T-helper 17 cell (primary cell): ENCODE results near the gene GRAMD4. TPM values are rescaled to one million over a fixed set of nuclear protein-coding genes. Genes with fewer than 3 reads are reported as not detected.
A peak's percentile ranks its signal among the peaks of the same experiment; 100 is the strongest.

ENCODE experiments used
- ATAC-seq: fragments of 150-1000 bp; cut with Tn5 transposase; 2 replicates; pipeline ENCODE4 v1.10.0; 2021; ENCODE audit warnings: mild to moderate bottlenecking, moderate library complexity
- DNase-seq, 3 donors: peaks; one replicate each; pipeline versions ENCODE4 v3.0.0 to v3.0.0-alpha.2; 2020 to 2021
- H3K9me3 ChIP-seq: one replicate; pipeline ENCODE4 v1.7.0; 2013; ENCODE audit warnings: low read length, mild to moderate bottlenecking; ENCODE audit not compliant: control insufficient read depth, poor library complexity, severe bottlenecking
- H3K27ac Mint-ChIP-seq: one replicate; pipeline ENCODE4 v1.8.0; 2022; ENCODE audit warnings: mild to moderate bottlenecking, moderate library complexity, mixed read lengths
- H3K27me3 Mint-ChIP-seq: one replicate; pipeline ENCODE4 v1.8.0; 2022; ENCODE audit warnings: mixed read lengths
- H3K36me3 Mint-ChIP-seq: one replicate; pipeline ENCODE4 v1.8.0; 2022; ENCODE audit warnings: low read depth, mixed read lengths
- H3K4me1 Mint-ChIP-seq: one replicate; pipeline ENCODE4 v1.8.0; 2022; ENCODE audit warnings: mild to moderate bottlenecking, mixed read lengths
- H3K4me3 Mint-ChIP-seq: one replicate; pipeline ENCODE4 v1.8.0; 2022; ENCODE audit warnings: mild to moderate bottlenecking, moderate library complexity, mixed read lengths
- total RNA-seq, 4 donors: library from RNA in 2 of 4; stranded (reverse) in 2 of 4; gene quantifications; one replicate each; pipeline ENCODE4 v1.2.3 and lab custom pipeline; 2022 to 2026

GRAMD4 gene
- total RNA-seq, 2 donors from 2014 or later = 14.2 to 14.5 TPM

DNA sequence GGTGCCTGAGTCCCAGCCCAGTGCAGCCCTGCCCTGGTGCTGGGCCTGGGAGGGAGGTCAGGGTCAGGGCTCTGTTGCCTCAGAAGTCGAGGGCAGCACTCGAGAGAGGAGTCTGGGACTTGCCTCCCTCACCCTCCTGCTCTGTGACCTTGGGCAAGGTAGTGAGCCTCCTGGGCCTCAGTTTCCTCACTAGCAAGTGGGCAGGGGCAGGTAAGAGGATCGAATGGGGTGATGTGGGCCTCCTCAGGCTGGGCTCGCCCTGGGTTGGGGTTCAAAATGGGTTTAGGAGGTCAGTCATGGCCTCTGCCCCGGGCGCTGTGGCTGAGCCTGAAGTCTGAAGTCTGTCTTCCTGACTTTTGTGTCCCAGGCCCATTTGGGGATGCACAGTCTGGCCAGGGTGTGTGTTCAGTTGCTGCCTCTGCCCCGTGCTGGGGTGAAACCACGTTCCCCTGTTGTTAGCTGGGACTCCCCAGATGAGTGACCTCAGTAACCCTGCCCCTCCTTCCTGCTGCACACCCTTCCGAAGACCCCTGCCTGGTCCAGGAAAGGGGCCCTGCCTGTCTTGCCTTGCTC lies 41.8 kb upstream of the GRAMD4 start:
- H3K36me3 Mint-ChIP-seq = peaks cover 2% of the 10 kb centered on the region
- H3K27ac Mint-ChIP-seq = no peak overlapping the region
- peak overlapping the region; percentile 94 for H3K4me3 Mint-ChIP-seq
- ATAC-seq = no peak
- DNase-seq = no peak
- no peaks in the 10 kb centered on the region for H3K9me3 ChIP-seq
- no peaks in the 10 kb centered on the region for H3K27me3 Mint-ChIP-seq
- H3K4me1 Mint-ChIP-seq = peaks cover 21% of the 10 kb centered on the region

DNA sequence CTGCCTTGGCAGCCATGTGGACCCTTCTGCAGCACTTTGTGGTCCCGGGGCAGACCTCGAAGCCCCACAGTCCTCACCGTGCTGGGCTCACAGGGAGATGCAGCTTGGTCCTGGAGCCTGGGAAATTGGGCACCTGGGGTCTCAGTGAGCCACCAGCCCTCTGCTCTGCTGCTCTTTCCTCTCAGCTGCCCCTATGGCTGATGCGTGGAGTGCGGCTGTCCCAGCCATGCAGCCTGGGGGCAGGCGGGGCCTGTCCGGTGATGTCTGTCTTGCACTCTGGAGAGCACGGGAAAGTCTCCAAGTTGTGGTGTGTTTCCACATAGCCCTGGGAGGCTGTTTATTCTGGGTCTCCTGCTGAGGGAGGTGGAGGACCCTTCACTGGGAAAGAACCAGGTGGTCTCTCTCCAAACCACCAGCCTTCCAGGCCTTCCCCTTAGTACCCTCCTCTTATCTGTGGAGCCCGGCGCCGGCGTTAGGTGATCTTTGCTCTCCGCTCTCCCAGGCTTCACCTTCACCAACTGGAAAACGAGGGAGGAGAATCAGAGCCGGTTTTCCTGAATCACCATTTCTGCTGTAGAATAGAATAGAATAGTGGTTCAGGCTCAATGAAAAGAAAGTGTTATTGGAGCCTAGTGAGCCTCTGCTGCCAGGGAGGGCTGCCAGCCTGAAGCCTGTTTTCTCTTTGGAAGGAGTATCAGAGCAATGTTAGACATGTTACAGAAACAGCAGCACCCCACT lies 41.2 kb upstream of the GRAMD4 start:
- H3K27ac Mint-ChIP-seq = peak overlapping the region; percentile 69
- peaks cover 2% of the 10 kb centered on the region for H3K36me3 Mint-ChIP-seq
- ATAC-seq = no peak
- H3K4me3 Mint-ChIP-seq = peak overlapping the region; percentile 94
- H3K4me1 Mint-ChIP-seq = peaks cover 21% of the 10 kb centered on the region
- H3K9me3 ChIP-seq = no peaks in the 10 kb centered on the region
- H3K27me3 Mint-ChIP-seq = no peaks in the 10 kb centered on the region
- DNase-seq = no peak

DNA sequence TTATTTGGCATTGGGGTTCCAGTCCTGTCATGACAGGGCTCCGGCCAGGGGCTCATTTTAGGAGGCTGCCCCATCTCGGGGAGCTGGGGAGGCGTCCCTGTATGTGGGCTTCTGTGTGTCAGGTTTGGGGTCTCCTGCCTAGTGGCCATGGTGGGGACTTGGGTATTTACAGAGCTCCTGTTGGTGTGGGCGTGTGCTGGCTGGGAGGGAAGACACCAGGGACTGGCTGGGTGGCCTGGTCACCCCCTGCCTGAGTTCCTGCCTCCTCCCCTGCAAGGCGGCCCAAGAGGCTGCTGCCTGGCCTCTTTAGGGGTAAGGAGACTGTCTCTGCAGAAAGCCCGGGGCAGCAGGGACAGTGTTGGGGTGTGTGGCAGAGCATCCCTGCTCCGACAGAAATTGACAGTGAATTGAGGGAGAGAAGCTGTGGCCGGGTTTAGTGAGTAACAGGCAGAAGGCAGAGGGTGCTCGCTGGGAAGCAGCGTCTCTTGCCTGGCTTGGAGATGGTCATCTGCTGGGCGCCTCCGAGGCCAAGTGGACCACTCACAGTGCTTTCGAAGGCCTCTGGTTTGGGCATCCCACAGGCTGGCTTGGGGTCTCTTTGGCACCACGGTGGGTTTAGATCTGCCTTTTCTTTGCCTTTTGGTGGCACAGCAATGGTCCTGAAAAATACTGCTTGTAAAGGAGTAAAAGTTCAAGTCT lies 40.3 kb upstream of the GRAMD4 start:
- peak overlapping the region; percentile 94 for H3K4me3 Mint-ChIP-seq
- no peaks in the 10 kb centered on the region for H3K27me3 Mint-ChIP-seq
- H3K36me3 Mint-ChIP-seq = peaks cover 2% of the 10 kb centered on the region
- ATAC-seq = no peak
- no peaks in the 10 kb centered on the region for H3K9me3 ChIP-seq
- peak overlapping the region; percentile 69 for H3K27ac Mint-ChIP-seq
- peaks cover 21% of the 10 kb centered on the region for H3K4me1 Mint-ChIP-seq
- DNase-seq = no peak

DNA sequence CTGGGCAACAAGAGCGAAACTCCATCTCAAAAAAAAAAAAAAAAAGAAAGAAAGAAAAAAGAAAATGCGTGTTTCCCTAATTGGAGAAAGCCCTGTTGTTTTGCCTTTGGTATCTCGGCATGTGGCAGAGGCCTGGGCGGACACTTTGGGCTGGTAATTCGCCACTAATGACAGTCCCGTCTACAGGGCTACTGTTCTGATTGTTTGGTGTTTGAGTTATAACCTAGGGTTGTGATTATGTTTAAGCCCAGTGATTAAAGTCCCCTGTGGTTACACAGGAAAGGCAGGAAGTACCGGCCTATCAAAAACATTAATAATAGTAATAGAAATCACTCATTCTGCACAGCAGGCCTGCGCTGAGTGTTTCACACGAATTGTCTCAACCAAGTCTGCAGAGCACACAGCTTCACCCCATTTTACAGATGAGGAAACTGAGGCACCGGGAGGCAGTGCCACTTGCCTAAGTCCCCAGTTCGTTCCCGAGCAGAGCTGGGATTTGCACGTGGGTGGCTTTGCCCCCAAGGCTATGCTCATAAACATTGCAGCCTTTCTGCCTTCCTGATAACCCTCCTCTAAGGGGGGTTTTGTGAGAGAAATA lies 39.1 kb upstream of the GRAMD4 start:
- Mint-ChIP-seq H3K27me3 (no peaks in the 10 kb centered on the region), H3K27ac (no peak overlapping the region), H3K4me1 (peaks cover 12% of the 10 kb centered on the region), H3K4me3 (no peak overlapping the region), H3K36me3 (peaks cover 2% of the 10 kb centered on the region)
- DNase-seq (no peak), ATAC-seq (no peak)
- H3K9me3 ChIP-seq = no peaks in the 10 kb centered on the region

DNA sequence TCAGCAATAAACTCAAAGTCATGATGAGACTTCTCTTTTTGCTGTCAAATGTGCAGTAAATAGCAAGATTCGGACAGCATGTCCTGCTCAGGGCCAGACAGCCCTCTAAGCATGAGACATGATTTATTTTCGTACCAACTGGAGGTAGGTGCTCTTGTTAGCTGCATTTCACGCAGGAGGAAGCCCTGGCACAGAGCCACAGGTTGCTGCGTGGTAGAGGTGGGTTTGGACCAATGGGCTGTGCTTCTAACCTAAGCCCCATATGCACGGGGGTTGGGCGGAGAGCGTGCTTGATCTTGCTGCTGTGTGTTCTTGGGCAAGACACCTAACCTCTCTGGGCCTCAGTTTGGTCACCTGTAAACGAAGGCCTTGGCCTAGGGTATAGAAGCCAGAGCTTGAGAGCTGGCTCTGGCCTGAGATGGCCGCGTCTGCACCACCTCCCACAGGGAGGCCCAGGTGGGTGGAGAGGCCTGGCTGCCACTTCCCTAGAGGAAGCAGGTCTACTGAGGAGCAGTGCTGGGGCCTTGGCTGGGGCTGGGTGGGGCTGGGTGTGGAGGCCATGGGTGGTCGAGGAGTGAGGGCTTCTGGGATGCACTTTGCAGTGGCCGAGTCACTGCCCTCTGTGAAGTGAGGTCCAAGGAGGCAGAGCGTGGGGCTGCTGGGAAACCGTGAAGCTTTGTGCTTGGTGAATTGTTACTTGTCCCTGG lies 38.5 kb upstream of the GRAMD4 start:
- Mint-ChIP-seq H3K36me3 (peaks cover 2% of the 10 kb centered on the region), H3K4me1 (peaks cover 12% of the 10 kb centered on the region), H3K27me3 (no peaks in the 10 kb centered on the region), H3K27ac (no peak overlapping the region), H3K4me3 (no peak overlapping the region)
- no peaks in the 10 kb centered on the region for H3K9me3 ChIP-seq
- DNase-seq = no peak
- no peak for ATAC-seq

DNA sequence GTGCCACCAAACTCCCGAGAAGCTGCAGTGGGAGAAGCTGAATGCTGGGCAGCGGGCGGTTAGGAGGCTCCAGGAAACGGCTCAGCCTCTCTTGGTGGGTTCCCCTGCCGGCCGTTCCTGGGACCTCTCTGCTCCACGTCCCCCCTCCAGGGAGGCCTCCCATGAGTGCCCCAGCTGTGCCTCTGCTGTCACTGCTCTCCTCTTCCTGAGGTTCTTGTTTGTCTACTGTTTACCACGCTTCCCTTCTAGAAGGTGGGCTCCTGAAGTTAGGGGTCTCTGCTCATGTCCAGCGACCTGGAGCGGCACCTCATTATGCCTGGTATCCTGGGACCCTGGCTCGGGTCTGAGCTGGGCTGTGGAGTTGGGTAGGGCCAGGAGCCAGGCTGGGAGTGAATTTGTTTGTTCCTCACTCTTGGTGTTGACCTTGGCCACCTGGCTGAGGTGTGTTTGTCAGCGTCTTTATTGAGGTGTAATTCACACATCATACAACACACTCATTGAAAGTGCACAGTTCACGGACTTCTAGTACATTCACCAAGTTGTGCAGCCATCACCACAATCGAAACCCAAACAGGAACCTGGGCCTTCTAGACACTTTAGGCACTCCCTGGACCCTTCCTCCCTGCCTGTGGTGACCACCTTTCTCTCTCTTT lies 37.8 kb upstream of the GRAMD4 start:
- ATAC-seq = no peak

DNA sequence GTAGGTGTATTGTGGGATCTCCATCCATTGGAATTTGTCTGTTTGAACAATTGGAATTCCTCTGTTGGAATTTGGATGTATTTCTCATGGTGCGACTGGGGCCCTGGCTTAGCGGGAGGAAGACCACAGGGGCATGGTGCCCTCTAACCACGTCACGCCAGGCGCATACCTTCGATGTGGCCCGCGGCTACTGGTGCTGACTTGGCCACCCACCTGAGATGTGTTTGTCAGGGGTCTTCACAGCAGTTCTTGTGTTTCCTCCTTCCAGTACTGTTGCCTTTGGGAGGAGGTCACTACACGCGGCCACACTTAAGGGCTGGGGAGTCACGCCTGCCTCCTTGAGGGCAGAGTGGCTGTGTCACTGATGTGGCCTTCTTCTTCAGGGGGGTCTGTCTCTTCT lies 36.6 kb upstream of the GRAMD4 start:
- Mint-ChIP-seq H3K27ac (no peak overlapping the region), H3K36me3 (no peaks in the 10 kb centered on the region), H3K4me3 (no peak overlapping the region), H3K27me3 (no peaks in the 10 kb centered on the region), H3K4me1 (peaks cover 20% of the 10 kb centered on the region)
- ATAC-seq (no peak), DNase-seq (no peak)
- no peaks in the 10 kb centered on the region for H3K9me3 ChIP-seq

More for the DNA sequence above, 37.8 kb upstream of the GRAMD4 start:
- DNase-seq = no peak
- Mint-ChIP-seq H3K27ac (peak overlapping the region; percentile 43), H3K4me1 (peaks cover 19% of the 10 kb centered on the region), H3K36me3 (peaks cover 2% of the 10 kb centered on the region), H3K4me3 (peak overlapping the region; percentile 33), H3K27me3 (no peaks in the 10 kb centered on the region)
- H3K9me3 ChIP-seq = no peaks in the 10 kb centered on the region

DNA sequence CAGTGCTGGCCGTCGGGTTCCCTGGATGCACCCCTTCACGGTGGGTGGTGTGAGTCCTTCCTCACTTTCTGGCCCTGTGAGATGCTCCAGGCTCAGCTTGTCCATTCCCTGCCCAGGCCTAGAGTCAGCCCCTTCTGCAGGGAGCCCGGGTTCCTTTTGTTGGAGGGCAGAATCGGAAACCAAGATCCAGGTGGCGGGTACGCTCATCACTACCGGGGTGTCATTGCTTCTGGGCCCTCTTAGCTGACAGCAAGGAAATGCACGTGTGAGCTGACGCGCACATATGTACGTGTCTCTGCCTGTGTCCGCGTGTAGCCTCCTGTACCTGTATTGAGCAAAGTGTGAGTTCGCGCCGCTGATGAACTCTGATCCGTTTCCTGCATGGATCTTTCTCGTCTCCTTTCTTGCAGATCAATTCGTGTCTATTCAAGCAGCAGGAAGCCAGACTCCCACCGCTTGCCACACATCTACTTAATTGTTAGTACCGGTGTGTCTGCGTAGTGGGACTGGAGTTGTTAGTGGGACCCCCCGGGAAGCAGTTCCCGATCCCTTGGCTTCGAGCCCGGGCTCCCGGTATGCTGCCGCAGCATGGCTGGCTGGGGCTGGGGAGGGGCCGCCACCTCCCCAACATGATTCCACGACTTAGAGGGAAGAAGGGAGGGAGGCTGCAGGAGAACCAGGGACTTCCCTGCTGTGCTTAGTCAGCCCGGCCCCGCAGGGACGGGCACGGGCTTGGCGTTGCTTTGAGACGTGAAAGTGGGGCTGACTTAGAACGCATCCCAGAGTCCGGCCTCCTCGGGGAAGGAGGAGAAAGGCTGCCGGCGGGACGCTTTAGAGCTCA lies 35.9 kb upstream of the GRAMD4 start:
- ATAC-seq = no peak
- H3K27ac Mint-ChIP-seq = no peak overlapping the region

DNA sequence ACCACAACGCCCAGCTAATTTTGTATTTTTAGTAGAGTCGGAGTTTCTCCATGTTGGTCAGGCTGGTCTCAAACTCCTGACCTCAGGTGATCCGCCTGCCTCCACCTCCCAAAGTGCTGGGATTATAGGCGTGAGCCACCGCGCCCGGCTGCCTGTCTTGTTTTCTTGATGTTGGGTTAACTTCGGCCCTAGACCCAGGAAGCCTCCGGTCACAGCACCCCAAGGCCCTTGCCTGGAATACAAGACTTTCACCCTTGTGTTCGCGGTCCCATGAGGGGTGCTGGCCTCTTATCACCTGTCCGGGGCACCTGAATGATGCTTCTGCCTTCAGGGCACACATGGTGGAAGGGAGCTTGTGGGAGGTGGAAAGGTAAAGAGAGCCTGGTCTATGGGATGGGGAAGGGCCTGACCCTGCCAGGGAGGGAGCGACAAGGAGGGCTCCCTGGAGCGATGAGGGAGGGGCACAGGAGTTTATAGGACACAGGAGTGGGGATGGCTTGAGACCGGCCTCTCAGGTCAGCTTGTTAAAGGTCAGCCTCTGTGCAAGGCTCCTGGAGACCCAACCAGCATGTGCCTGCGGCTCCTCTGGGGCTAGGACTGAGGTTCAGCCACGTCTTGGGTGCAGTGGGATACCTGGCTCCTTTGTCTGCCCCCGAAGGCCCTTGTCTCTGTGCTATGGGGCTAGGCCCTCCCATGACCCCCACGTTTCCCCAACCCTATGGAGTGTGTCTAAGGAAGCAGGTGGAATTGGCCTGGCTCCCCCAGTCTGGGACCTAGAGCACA lies 34.7 kb upstream of the GRAMD4 start:
- no peaks in the 10 kb centered on the region for H3K27me3 Mint-ChIP-seq
- no peak overlapping the region for H3K4me3 Mint-ChIP-seq
- H3K4me1 Mint-ChIP-seq = peaks cover 16% of the 10 kb centered on the region
- DNase-seq (no peak), ATAC-seq (no peak)
- H3K27ac Mint-ChIP-seq = no peak overlapping the region
- no peaks in the 10 kb centered on the region for H3K36me3 Mint-ChIP-seq
- H3K9me3 ChIP-seq = no peaks in the 10 kb centered on the region

More for the DNA sequence above, 35.9 kb upstream of the GRAMD4 start:
- Mint-ChIP-seq H3K4me3 (no peak overlapping the region), H3K36me3 (no peaks in the 10 kb centered on the region), H3K27me3 (no peaks in the 10 kb centered on the region), H3K4me1 (peaks cover 16% of the 10 kb centered on the region)
- no peaks in the 10 kb centered on the region for H3K9me3 ChIP-seq
- no peak for DNase-seq

DNA sequence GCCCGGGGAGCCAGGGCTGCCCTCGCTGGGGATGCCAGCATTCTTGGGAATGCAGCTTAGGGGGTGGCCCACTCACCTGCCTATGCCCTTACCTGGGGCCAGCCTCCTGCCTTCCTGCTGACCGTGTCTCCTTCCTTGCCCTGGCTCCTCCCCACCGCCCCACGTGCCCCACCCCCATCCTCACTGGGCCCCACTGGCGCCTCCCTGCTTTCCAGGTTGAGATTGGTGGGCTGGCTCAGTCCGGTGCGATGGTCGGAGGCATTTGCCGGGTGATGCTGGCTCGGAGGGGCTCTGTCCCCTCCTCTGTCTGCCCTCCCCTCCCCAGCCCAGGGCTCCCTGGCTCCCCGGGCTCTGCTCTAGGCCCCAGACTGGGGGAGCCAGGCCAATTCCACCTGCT lies 34.1 kb upstream of the GRAMD4 start:
- no peak for DNase-seq
- H3K27ac Mint-ChIP-seq = no peak overlapping the region
- ATAC-seq = no peak
- H3K36me3 Mint-ChIP-seq = no peaks in the 10 kb centered on the region
- H3K4me3 Mint-ChIP-seq = no peak overlapping the region
- peaks cover 16% of the 10 kb centered on the region for H3K4me1 Mint-ChIP-seq
- H3K9me3 ChIP-seq = no peaks in the 10 kb centered on the region
- H3K27me3 Mint-ChIP-seq = no peaks in the 10 kb centered on the region

DNA sequence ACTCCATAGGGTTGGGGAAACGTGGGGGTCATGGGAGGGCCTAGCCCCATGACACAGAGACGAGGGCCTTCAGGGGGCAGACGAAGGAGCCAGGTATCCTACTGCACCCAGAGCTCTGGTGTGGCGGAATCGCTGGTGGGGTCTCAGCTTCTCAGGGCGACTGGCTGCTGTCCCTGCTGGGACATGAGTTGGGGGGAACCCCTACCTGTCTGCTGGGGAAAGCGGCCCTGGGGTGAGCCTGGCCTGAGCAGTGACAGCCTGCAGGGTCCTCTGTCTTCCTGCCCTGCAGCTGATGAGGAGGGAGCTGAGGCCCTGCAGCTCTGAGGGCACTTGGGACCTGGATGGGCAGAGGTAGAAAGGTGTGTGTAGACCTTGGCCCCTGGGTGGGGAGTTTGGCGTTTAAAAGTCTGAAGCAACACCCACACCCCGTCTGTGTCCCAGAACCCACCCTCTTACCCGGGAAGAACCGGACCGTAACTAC lies 33.6 kb upstream of the GRAMD4 start:
- Mint-ChIP-seq H3K27ac (no peak overlapping the region), H3K4me1 (peaks cover 16% of the 10 kb centered on the region), H3K4me3 (no peak overlapping the region), H3K27me3 (no peaks in the 10 kb centered on the region), H3K36me3 (no peaks in the 10 kb centered on the region)
- H3K9me3 ChIP-seq = no peaks in the 10 kb centered on the region
- no peak for DNase-seq
- no peak for ATAC-seq
